IPS-11a (cell line): Measurements from ENCODE around the gene STBD1.
"Not testable (repeated sequence)": the region's sequence is repeated elsewhere in the genome, so short reads cannot be mapped to it uniquely, and the experiment has no call there.

ENCODE experiments used
- H3K4me3 ChIP-seq: one replicate; pipeline ENCODE4 v1.5.1; 2013; ENCODE audit warnings: low read depth, low read length, control low read depth

Gene STBD1

DNA sequence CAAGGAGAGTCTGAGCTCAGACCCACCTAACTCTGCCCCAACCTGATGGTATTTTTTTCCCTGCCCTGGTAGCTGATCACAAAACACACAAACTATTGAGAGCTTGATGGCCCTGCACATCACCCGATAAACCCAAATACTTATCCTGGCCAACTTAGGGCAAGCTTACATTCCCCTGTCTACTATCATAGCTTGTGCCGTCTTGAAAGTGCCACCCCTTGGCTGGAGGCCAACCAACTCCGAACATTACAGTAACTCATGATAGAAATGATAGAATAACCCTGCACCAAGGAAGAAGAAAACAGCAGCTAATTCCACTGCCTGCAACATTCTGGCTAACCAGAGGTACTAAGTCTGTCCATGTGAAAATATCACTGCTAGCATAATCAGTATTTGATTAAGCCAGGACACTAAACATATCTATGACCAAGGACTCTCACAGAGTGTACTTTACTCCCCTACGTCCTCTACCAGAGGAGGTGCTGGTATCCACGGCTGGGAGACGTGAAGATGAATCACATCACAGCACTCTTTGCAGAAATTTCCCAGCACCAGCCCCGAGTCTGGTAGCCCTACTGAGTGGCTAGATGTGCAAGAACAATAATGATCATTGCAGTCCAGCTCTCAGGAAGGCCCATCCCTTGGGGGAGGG lies 8.9 kb downstream of the STBD1 start:
- H3K4me3 ChIP-seq, result no peak overlapping the region

DNA sequence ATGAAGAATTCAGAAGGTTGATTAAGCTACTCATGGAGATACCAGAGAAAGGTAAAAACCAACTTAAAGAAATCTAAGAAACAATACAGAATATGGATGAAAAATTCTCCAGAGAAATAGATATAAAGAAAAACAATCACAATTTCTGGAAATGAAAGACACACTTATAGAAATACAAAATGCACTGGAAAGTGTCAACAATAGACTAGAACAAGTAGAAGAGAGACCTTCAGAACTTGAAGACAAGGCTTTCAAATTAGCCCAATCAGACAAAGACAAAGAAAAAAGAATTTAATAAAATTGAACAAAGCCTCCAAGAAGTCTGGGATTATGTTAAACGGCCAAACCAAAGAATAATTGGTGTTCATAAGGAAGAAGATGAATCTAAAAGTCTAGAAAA lies 9.6 kb downstream of the STBD1 start:
- H3K4me3 ChIP-seq, result no peak overlapping the region

DNA sequence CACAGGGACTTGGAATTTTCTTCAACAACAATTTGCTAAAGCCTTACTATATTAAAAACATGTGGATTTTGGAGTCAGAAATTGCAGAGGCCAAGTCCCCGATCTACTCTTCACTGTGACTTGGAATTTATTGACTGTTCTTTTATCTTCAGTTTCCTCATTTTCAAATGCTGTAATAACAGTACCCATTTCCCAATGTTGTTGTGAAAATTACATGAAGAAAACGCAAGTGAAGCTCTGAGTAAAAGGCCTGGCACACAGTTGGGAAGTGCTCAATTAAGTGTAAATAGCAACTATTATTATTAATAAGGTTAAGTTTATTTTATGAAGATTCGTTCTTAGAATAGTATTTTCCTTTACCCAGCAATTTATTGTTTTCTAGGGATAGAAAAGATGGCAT lies 15.7 kb downstream of the STBD1 start:
- H3K4me3 ChIP-seq, result no peak overlapping the region

DNA sequence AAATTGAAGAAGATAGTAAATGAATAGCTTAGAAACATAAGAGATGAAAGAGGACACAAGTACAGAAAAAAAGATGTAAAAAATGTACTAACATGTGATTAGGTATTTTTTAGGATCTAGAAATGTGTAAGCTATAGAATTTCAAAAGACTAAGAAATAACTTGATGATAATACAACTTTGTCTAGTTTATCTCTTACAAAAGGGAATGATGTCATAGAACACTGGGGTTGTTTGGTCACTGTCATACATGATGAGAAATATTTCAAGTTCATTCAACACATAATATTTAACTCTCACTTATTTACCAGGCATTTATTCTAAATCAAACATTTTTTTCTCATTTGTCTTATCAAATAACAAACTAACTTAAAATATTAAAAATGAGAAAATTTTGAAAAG lies 18.5 kb downstream of the STBD1 start:
- H3K4me3 ChIP-seq, result no peak overlapping the region

DNA sequence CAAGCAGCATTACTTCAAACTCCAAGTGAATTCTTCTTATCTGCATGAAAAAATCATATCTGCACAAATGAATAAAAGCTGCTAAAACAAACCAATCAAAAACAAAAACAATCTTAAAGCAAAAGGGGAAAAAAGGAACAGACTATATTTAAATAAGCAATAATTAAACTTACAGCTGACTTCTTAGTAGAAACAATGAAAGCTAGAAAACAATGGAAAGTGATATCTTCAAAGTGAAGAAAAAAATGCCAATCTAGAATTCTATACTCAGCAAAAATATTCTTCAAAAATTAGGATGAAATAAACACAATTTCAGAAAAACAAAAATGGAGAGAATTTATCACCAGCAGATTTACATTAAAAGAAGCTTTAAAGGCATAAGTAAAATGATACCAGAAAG lies 20.0 kb downstream of the STBD1 start:
- no peak overlapping the region for H3K4me3 ChIP-seq

DNA sequence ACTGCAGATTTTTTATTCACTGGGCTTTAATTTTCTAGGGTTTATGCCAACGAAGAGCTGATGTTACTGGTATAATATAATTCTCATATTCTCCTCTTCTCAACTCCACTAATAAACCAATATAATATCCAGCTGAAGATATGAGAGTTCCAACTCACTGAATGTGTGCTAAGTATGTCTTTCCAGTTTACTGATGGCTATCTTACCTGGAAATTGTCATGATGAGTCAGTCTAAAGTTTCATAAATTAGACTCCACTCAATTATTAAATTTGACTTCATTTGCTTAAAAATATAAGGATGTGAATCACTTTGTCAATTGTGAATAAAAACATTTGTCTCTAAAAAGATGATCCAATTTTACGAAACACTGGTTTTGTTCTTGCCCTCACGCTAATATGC lies 28.4 kb downstream of the STBD1 start:
- H3K4me3 ChIP-seq, result no peak overlapping the region

DNA sequence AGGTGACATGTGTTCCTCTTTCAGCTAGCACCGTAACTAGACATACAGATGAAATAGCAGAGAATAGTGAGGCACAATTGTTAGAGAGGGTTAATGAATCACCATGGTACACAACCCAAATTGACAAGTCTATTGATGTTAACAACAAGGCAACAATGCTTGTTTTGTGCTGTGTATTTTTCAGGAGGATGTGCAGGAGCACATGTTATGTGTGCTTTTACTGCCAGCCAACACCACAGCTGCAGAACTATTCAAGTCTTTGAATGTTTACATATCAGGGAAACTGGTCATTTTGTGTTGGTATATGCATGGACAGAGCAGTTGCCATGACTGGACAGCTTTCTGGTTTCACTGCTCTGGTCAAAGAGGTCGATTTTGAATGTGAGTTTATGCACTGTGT lies 32.8 kb downstream of the STBD1 start:
- H3K4me3 ChIP-seq, result no peak overlapping the region

DNA sequence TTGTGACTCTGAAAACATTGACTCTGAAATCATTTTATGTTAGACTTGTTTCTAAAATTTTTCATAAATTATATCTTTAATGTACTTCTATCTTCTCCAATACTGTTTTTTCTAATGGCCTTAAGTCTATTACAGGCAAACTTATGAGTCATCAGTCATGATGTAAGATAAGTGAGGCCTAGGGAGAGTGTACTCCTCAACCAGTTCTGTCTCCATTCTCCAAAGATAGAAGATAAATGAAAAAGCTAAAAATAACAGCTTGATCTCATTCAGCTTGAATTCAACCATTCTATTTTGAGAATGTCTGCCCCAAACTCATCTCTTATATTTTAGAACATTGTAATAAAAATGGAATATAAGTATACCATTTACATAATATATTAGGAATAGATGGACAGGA lies 34.5 kb downstream of the STBD1 start:
- no peak overlapping the region for H3K4me3 ChIP-seq

DNA sequence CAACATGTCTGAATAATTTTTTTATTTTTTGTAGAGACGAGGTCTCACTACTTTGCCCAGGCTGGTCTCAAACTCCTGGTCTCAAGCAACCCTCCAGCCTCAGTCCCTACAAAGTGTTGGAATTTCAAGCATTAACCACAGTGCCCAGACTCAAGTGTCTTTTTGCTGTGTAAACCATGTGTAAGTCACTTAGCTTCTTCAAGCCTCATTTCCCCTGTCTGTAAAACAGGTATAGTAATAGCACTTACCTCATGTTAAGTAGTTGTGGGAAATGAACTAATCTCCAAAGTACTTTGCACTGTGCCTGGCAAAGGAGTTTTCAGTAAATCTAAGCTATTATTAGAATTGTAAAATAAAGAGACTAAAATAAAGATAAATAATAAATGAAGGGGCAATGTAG lies 35.7 kb downstream of the STBD1 start:
- H3K4me3 ChIP-seq, result no peak overlapping the region

DNA sequence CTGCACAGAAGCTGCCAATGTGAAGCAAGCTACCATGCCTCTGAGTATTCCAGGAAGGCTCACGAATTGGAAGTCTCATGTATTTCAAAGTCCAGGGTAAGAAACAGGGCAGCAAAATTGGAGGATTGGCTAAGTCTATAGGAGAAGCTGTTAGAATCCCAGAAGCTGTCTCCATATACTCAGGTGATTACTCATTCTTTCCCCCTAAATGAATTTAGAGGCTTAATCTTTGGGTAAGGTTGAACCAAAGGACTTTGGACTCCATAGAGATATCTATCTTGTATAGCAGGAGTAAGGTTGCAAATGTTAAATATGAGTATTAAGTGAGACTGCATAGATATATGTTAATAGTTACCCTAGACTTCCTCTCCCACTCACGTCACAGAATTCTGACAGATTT lies 36.3 kb downstream of the STBD1 start:
- no peak overlapping the region for H3K4me3 ChIP-seq

DNA sequence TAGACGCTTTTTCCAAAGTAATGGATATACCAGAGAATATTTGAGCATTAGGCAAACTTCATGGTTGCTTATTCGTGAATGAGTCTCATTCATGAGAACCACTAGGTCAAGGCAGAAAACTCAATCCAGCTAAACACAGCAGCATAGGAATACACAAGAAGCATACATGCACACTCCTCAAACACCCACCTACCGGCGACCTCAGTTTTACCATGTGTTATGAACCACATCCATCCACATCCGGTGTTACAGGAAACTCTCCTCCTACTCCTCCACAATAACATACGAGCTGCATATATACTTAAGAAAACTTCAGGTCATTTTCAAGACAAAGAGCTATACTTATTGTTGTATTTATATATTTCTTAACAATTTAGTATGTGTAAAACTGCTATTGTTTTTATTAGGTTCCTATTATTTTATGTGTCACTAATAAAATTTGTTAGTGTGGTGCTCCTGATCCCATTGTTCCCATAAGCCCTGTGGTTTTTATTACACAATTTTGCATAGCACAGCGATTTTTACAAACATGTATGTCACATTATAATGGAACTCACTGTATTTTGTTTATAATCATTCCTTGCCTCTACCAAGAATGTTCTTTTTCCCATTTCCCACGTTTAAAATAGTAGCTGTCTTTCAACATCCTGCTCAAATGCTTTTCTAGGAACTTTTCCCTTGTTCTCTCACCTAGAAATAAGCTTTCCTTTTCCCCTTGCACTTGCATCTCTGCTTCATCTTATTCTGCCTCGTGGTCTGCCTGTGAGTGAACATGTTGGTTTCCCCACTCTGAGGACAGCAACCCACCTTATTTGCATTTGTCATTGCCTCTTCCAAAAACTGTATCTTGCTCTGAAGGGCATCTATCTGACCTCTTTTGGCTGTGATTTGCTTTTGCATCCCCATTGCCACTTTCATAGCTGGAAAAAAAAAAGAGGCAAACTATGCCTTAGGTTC lies 48.3 kb downstream of the STBD1 start:
- no peak overlapping the region for H3K4me3 ChIP-seq

DNA sequence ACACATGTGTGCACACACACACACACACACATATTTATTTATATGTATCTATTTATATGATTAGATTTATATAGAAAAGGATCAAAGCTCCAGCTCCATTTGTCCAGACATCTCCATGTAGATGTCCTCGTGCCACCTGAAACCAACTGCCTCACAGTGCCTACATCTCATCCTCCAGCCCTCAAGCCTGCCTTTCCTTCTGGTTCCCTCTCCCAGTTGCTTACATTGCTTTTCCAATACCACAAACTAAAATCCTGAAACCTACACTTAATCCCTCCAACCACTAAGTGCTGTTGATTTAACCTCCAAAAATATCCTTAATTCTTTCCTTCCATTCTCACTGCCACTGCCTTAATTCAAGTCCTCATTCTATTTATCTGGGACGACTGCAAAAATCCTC lies 51.4 kb downstream of the STBD1 start:
- no peak overlapping the region for H3K4me3 ChIP-seq

DNA sequence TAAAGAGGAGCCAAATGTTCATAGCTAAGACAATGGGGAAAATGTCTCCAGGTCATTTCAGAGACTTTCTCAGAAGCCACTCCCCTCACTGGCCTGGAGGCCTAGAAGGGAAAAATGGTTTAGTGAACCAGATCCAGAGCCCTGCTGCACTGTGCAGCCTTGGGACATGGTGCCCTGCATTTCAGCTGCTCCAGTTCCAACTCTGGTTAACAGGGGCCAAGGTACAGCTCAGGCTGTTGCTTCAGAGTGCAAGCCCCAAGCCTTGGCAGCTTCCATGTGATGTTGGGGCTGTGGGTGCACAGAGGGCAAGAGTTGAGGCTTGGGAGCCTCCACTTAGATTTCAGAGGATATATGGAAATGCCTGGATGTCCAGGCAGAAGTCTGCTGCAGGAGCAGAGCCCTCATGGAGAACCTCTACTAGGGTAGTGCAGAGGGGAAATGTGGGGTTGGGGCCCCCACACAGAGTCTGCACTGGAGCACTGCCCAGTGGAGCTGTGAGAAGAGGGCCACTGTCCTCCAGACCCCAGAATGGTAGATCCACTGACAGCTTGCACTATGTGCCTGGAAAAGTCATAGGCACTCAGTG lies 53.4 kb downstream of the STBD1 start:
- not testable (repeated sequence) for H3K4me3 ChIP-seq
